ENCODE results near the gene METTL6.
"Not testable (repeated sequence)": the region's sequence is repeated elsewhere in the genome, so short reads cannot be mapped to it uniquely, and the experiment has no call there.

Gene METTL6

GRCh38 chr3:15427182-15427880 lies at the start of gene METTL6, which contains the start of gene EAF1:
TSS of gene METTL6 (minus strand) at chr3:15427544. CDS start at chr3:15426511, 1,033 bp downstream.
TSS of gene EAF1 (plus strand) at chr3:15427598. CDS start at chr3:15427780, 182 bp downstream.
- DNase-seq: peak; percentile 90

GRCh38 chr3:15476378-15476777 lies 49.0 kb upstream of the METTL6 start:
- no peak for DNase-seq

- no peak for DNase-seq
Measured at GRCh38 chr3:15475161-15475560, 47.8 kb upstream of the METTL6 start.

GRCh38 chr3:15471861-15472260 lies 44.5 kb upstream of the METTL6 start:
- DNase-seq: no peak

- no peak for DNase-seq
Measured at GRCh38 chr3:15470849-15471248, 43.5 kb upstream of the METTL6 start.

- DNase-seq: peak; percentile 13
Measured at GRCh38 chr3:15470261-15470660, 42.9 kb upstream of the METTL6 start.

- DNase-seq: no peak
Measured at GRCh38 chr3:15467227-15468181, 40.2 kb upstream of the METTL6 start.

- no peak for DNase-seq
Measured at GRCh38 chr3:15465876-15466585, 38.7 kb upstream of the METTL6 start.

GRCh38 chr3:15462451-15462850 lies 35.1 kb upstream of the METTL6 start:
- DNase-seq: no peak

GRCh38 chr3:15460891-15461531 lies 33.7 kb upstream of the METTL6 start:
- peak; percentile 72 for DNase-seq

- no peak for DNase-seq
Measured at GRCh38 chr3:15458212-15458780, 31.0 kb upstream of the METTL6 start.

- not testable (repeated sequence) for DNase-seq
Measured at GRCh38 chr3:15456915-15457314, 29.6 kb upstream of the METTL6 start.

GRCh38 chr3:15456321-15456720 lies 29.0 kb upstream of the METTL6 start:
- DNase-seq: no peak

- no peak for DNase-seq
Measured at GRCh38 chr3:15455756-15456155, 28.4 kb upstream of the METTL6 start.

- DNase-seq: no peak
Measured at GRCh38 chr3:15454965-15455364, 27.6 kb upstream of the METTL6 start.

- DNase-seq: no peak
Measured at GRCh38 chr3:15453991-15454625, 26.8 kb upstream of the METTL6 start.

GRCh38 chr3:15453501-15453900 lies 26.2 kb upstream of the METTL6 start:
- DNase-seq: no peak

GRCh38 chr3:15452961-15453360 lies 25.6 kb upstream of the METTL6 start:
- no peak for DNase-seq

- no peak for DNase-seq
Measured at GRCh38 chr3:15452156-15452555, 24.8 kb upstream of the METTL6 start.

GRCh38 chr3:15451216-15452113 lies 24.1 kb upstream of the METTL6 start:
- DNase-seq: no peak

Data from RPMI8226 (cell line).